GM21529 (cell line): Measurements from ENCODE around the gene NIPSNAP2.
"Not testable (repeated sequence)": the region's sequence is repeated elsewhere in the genome, so short reads cannot be mapped to it uniquely, and the experiment has no call there.

Experiments
- ATAC-seq: cut with Tn5 transposase; IDR thresholded peaks from one replicate; pipeline ENCODE4 v1.9.1; 2021; ENCODE audit not compliant: unreplicated experiment

Gene NIPSNAP2

DNA sequence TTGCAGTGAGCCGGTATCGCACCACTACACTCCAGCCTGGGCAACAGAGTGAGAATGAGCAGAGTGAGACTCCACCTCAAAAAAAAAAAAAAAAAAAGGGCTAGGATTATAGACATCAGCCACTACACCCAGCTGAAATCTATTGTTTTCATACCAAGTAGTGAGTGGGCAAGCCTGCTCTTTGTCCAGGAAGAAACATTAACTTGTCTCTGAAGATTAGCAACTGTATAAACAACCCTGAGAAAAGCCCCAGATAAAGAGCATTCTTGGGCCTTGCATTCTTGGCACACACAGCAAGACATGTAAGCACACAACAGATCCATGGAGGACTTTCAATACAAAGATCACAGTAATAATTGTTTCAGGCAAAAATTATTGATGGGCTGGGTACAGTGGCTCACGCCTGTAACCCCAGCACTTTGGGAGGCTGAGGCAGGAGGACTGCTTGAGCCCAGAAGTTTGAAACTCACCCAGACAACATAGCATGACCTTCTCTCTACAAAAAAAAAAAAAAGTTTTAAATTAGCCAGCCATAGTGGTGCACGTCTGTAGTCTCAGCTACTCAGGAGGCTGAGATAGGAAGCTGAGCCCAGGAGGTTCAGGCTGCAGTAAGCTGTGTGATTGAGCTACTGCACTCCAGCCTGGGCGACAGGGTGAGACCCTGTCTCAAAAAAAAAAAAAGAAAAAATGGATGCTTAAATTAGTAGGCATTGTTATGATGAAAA lies 82.5 kb downstream of the NIPSNAP2 start:
- ATAC-seq, result no peak

DNA sequence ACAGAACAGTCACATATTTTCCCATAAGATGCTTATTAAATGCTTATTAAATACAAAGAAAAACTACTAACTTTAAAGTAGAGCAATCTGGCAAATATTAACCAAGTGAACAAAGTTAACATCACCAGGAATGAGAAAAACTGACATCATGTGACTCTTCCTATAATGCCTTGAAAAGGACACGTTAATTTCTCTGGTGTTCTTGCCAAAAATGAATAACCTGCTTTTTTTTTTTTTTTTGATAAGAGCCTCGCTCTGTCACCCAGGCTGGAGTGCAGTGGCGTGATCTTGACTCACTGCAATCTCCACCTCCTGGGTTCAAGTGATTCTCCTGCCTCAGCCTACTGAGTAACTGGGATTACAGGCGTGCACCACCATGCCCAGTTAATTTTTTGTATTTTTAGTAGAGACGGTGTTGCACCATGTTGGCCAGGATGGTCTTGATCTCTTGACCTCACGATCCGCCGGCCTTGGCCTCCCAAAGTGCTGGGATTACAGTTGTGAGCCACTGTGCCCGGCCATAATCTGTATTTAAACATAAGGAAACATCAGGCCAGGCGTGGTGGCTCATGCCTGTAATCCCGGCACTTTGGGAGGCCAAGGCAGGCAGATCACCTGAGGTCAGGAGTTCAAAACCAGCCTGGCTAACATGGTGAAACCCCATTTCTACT lies 83.2 kb downstream of the NIPSNAP2 start:
- ATAC-seq, result not testable (repeated sequence)

DNA sequence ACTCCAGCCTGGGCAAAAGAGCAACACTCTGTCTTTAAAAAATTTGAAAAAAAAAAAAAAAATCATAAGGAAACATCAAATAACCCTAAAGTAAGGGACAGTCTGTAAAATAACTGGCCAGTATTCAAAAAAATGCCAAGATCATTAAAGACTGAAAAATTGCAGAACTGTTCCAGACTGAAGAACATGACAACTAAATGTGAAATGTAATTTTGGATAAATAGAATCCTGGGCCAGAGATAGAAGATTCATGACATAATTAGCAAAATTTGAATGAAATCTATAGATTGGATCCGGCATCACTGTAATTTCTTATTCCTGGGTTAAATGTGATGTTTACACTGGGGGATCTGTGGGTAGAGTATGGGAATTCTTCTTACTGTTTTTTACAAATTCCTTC lies 83.9 kb downstream of the NIPSNAP2 start:
- no peak for ATAC-seq

DNA sequence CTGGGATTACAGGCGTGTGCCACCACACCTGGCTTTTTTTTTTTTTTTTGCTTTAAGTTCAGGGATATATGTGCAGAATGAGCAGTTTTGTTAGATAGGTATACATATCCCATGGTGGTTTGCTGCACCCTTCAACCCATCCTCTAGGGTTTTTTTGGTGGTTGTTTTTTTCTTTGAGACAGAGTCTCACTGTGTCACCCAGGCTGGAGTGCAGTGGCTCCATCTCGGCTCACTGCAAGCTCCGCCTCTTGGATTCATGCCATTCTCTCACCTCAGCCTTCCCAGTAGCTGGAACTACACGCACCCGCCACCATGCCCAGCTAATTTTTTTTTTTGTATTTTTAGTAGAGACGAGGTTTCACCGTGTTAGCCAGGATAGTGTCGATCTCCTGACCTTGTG lies 84.4 kb downstream of the NIPSNAP2 start:
- ATAC-seq, result not testable (repeated sequence)
